Colonic mucosa (tissue), 4 donors: ENCODE results near the gene TIAM1. TPM values are rescaled to one million over a fixed set of nuclear protein-coding genes. Genes with fewer than 3 reads are reported as not detected.

Experiments used
- DNase-seq: peaks from one replicate; pipeline ENCODE4 v3.0.0-alpha.2; 2020
- H3K27ac ChIP-seq: fragments of 200-600 bp; one replicate; pipeline ENCODE4 v1.8.0; 2021
- H3K27me3 ChIP-seq: fragments of 200-600 bp; one replicate; pipeline ENCODE4 v1.8.0; 2021
- H3K36me3 ChIP-seq: fragments of 200-600 bp; one replicate; pipeline ENCODE4 v1.8.0; 2021
- H3K4me1 ChIP-seq: fragments of 200-600 bp; one replicate; pipeline ENCODE4 v1.8.0; 2021; ENCODE audit warnings: mild to moderate bottlenecking
- H3K4me3 ChIP-seq: fragments of 200-600 bp; one replicate; pipeline ENCODE4 v1.8.0; 2021
- H3K9ac ChIP-seq, 2 donors: one replicate each; pipeline ENCODE4 v1.7.0; 2013; ENCODE audit warnings: control low read depth in 2 of 2, low read depth in 2 of 2, low read length in 2 of 2
- H3K9me3 ChIP-seq: fragments of 200-600 bp; one replicate; pipeline ENCODE4 v1.8.0; 2021
- intact Hi-C: fragments of 100-400 bp; cut with DNase I; formaldehyde crosslinking; loops from one replicate; pipeline ENCODE4 v1.14.1; 2022
- total RNA-seq, 2 donors: library from RNA; stranded (reverse); fragmentation: NEBNext Ultra II Directional in 1 of 2; extraction: Animal tissue kit (Norgen Biotek cat#: 25700) in 1 of 2; gene quantifications; one replicate each; pipeline ENCODE4 v1.2.1, GENCODE V29; 2021
- TF ChIP-seq, protein P1 (sequence below): fragments of 200-600 bp; IDR thresholded peaks from one replicate; pipeline ENCODE4 v1.8.0; 2022; ENCODE audit warnings: antibody characterized with exemption, mild to moderate bottlenecking
- donor health status: healthy.
- donor health status: DM: no; HTN: no; CAD: no.
- donor health status: DM: no; HTN: no; CAD: no.

Gene TIAM1
- total RNA-seq, 2 donors from 2014 or later = 5.7 to 5.8 TPM

DNA sequence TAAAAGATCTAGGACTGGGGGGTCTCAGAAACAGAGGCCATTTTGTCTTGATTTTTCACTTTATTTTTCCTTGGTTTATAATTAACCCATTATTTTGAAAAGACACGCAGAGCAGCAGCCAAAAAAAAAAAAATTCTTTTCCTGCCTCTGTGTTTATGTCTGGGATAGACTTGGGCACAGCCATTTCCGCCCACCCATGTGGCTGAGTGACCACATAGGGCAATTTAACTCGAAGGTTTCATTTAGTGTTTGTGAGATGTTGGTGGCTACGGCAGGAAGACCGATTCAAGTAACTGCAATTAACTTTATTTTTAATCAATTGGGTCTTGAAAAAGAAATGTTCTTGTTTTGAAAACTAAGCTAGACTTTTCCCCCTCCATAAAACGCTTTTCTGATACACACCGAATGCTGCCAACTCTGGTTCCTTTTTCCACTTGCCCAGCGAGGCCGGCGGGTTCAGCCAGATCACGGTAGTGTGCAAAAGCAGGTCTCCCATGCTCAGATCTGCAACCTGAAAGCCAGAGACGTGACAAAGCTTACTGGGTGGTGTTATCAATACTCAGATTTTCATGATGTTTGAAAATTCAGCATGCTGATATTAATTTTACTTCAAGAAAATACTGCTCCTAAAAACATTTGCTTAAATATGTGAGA lies 208.4 kb downstream of the TIAM1 start:
- TF ChIP-seq, protein P1, sequence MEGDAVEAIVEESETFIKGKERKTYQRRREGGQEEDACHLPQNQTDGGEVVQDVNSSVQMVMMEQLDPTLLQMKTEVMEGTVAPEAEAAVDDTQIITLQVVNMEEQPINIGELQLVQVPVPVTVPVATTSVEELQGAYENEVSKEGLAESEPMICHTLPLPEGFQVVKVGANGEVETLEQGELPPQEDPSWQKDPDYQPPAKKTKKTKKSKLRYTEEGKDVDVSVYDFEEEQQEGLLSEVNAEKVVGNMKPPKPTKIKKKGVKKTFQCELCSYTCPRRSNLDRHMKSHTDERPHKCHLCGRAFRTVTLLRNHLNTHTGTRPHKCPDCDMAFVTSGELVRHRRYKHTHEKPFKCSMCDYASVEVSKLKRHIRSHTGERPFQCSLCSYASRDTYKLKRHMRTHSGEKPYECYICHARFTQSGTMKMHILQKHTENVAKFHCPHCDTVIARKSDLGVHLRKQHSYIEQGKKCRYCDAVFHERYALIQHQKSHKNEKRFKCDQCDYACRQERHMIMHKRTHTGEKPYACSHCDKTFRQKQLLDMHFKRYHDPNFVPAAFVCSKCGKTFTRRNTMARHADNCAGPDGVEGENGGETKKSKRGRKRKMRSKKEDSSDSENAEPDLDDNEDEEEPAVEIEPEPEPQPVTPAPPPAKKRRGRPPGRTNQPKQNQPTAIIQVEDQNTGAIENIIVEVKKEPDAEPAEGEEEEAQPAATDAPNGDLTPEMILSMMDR = no peak
- Histone ChIP-seq H3K9me3 (no peaks in the 10 kb centered on the region), H3K36me3 (no peaks in the 10 kb centered on the region), H3K9ac (no peak overlapping the region), H3K4me3 (no peak overlapping the region), H3K27ac (no peak overlapping the region), H3K4me1 (no peaks in the 10 kb centered on the region), H3K27me3 (no peaks in the 10 kb centered on the region)
- DNase-seq = no peak
- intact Hi-C loops = no loop called here

- Histone ChIP-seq H3K27ac (no peak overlapping the region), H3K36me3 (no peaks in the 10 kb centered on the region), H3K9me3 (no peaks in the 10 kb centered on the region), H3K27me3 (no peaks in the 10 kb centered on the region), H3K4me3 (no peak overlapping the region), H3K4me1 (no peaks in the 10 kb centered on the region), H3K9ac (no peak overlapping the region)
- intact Hi-C loops = no loop called here
- DNase-seq = no peak
- TF ChIP-seq, protein P1 = no peak
Measured at GRCh38 chr21:31133243-31133830, 210.7 kb downstream of the TIAM1 start.

GRCh38 chr21:31132574-31133242 lies 211.4 kb downstream of the TIAM1 start:
- no peak overlapping the region for H3K9ac ChIP-seq

GRCh38 chr21:31130821-31131220 lies 213.2 kb downstream of the TIAM1 start:
- no peaks in the 10 kb centered on the region for H3K4me1 ChIP-seq
- H3K4me3 ChIP-seq = no peak overlapping the region
- no peaks in the 10 kb centered on the region for H3K36me3 ChIP-seq
- H3K27ac ChIP-seq = no peak overlapping the region
- DNase-seq = no peak
- H3K9me3 ChIP-seq = no peaks in the 10 kb centered on the region
- TF ChIP-seq, protein P1 = no peak
- no peaks in the 10 kb centered on the region for H3K27me3 ChIP-seq
- intact Hi-C loops = no loop called here
- no peak overlapping the region for H3K9ac ChIP-seq

More at GRCh38 chr21:31132574-31133242, 211.4 kb downstream of the TIAM1 start:
- no peaks in the 10 kb centered on the region for H3K36me3 ChIP-seq
- H3K4me3 ChIP-seq = no peak overlapping the region
- no peak overlapping the region for H3K27ac ChIP-seq
- no peaks in the 10 kb centered on the region for H3K4me1 ChIP-seq
- intact Hi-C loops = no loop called here
- H3K27me3 ChIP-seq = no peaks in the 10 kb centered on the region
- H3K9me3 ChIP-seq = no peaks in the 10 kb centered on the region
- TF ChIP-seq, protein P1 = no peak
- DNase-seq = no peak

DNA sequence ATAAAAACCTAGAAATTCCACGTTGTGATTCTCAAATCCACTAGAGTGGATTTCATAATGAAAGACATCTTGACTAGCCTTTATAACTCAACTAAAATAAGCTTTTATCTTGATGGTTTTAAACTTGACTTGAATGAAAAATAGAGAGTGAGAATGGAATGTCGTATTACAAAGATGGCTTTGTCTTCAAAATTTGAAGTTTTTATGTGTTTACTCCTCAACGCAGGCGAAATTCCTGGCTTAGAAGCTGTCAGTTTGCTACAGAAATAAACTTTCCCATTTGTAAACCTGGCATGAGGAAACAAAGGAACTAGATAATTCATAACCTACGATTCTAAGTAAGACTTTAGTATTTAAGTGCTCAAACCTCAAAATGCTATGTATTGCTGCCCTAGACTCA lies 215.8 kb downstream of the TIAM1 start:
- H3K36me3 ChIP-seq = no peaks in the 10 kb centered on the region
- intact Hi-C loops = no loop called here
- no peaks in the 10 kb centered on the region for H3K4me1 ChIP-seq
- TF ChIP-seq, protein P1 = no peak
- H3K4me3 ChIP-seq = no peak overlapping the region
- no peak overlapping the region for H3K9ac ChIP-seq
- no peak overlapping the region for H3K27ac ChIP-seq
- DNase-seq = no peak
- H3K9me3 ChIP-seq = no peaks in the 10 kb centered on the region
- H3K27me3 ChIP-seq = no peaks in the 10 kb centered on the region
